Heart right ventricle (tissue), 16 donors: ENCODE measurements around the gene KDELR3. TPM values are rescaled to one million over a fixed set of nuclear protein-coding genes. Genes with fewer than 3 reads are reported as not detected.

Experiments used
- ATAC-seq, 8 donors: fragments of 200-7000 bp; cut with Tn5 transposase; one replicate each; pipeline ENCODE4 v1.9.1; 2020; ENCODE audit warnings: mild to moderate bottlenecking in 8 of 8, moderate library complexity in 8 of 8, moderate number of reproducible peaks in 1 of 8
- DNase-seq, 2 donors: peaks; one replicate each; pipeline ENCODE4 v3.0.0-alpha.2; 2020
- H3K27ac ChIP-seq, 10 donors: fragments of 200-600 bp; sonication (generic) in 2 of 10; one replicate each; pipeline versions ENCODE4 v1.5.0 to v1.8.0; 2020 to 2022; ENCODE audit warnings: mild to moderate bottlenecking in 3 of 10
- H3K27me3 ChIP-seq, 7 donors: fragments of 200-600 bp; one replicate each; pipeline ENCODE4 v1.8.0; 2021 to 2022; ENCODE audit warnings: mild to moderate bottlenecking in 2 of 7
- H3K36me3 ChIP-seq, 9 donors: fragments of 200-600 bp; sonication (generic) in 1 of 9; one replicate each; pipeline versions ENCODE4 v1.5.0 to v1.8.0; 2020 to 2022; ENCODE audit warnings: mild to moderate bottlenecking in 2 of 9
- H3K4me1 ChIP-seq, 9 donors: fragments of 200-600 bp; sonication (generic) in 1 of 9; one replicate each; pipeline versions ENCODE4 v1.5.0 to v1.8.0; 2020 to 2022; ENCODE audit warnings: mild to moderate bottlenecking in 4 of 9
- H3K4me3 ChIP-seq, 10 donors: fragments of 200-600 bp; sonication (generic) in 2 of 10; one replicate each; pipeline versions ENCODE4 v1.5.0 to v1.8.0; 2020 to 2022; ENCODE audit warnings: mild to moderate bottlenecking in 7 of 10, moderate library complexity in 2 of 10
- H3K9me3 ChIP-seq, 11 donors: fragments of 200-600 bp in 10 of 11; sonication (generic) in 2 of 11; one replicate each; pipeline versions ENCODE4 v1.5.0 to v1.8.0; 2013 to 2022; ENCODE audit warnings: mild to moderate bottlenecking in 2 of 11, control low read depth in 1 of 11, moderate library complexity in 1 of 11
- CTCF ChIP-seq, 9 donors: fragments of 200-600 bp; sonication (generic) in 2 of 9; IDR thresholded peaks; one replicate each; pipeline versions ENCODE4 v1.5.0 to v1.8.0; 2021 to 2022; ENCODE audit warnings: antibody characterized with exemption in 9 of 9, mild to moderate bottlenecking in 5 of 9, moderate library complexity in 1 of 9
- WGBS, 2 donors: extraction: QIAGEN DNeasy Blood & Tissue Kit; methylation state at CpG; one replicate each; pipeline ENCODE4 v1.1.7; 2013; ENCODE audit warnings: inconsistent platforms in 1 of 2; 5-methylcytosine and 5-hydroxymethylcytosine counted together
- intact Hi-C, 10 donors: fragments of 100-400 bp; cut with DNase I; formaldehyde crosslinking; loops; one replicate each; pipeline versions ENCODE4 v1.11.1 to v1.14.2; 2022
- polyA plus RNA-seq, 2 donors: library from polyadenylated mRNA; stranded (reverse); fragments of 200-250 nt; gene quantifications; one replicate each; pipeline ENCODE4 v1.2.3, GENCODE V29; 2013
- total RNA-seq, 10 donors: library from RNA; stranded (reverse); fragmentation: NEBNext Ultra II Directional in 3 of 10; extraction: Animal tissue kit (Norgen Biotek cat#: 25700) in 3 of 10; gene quantifications; one replicate each; pipeline versions ENCODE4 v1.2.1 to v1.2.4, GENCODE V29; 2021 to 2023
- donor health status: Arrhythmogenic right ventricular cardiomyopathy.
- donor health status: ischemic (EF 13 %, LVEDD 7.1; RV severe dilation, severe dysfunction).
- donor health status: healthy with polysubstance abuse.
- donor health status: DM: no; HTN: yes; CAD: no.
- donor health status: DM: no; HTN: no; CAD: no.
- donor health status: ischemic (EF 25% LVEDD 6.9; RV normal size, moderate dysfunction).
- donor health status: ischemic (EF 25% LVEDD 5.7; RV mildly dilated, moderate dysfunction).
- donor health status: healthy.
- donor health status: DM: yes; HTN: yes; CAD: no.
- donor health status: Ischemic cardiomyopathy.
- donor health status: ischemic (EF 35%, LVEDD 5.7; RV mildly dilated, moderate dysfunction).
- donor health status: nonischemic (EF 11% LVEDD 7.7; RV severe dilation, severe dysfunction).
- donor health status: DM: yes; HTN: yes; CAD: no.
- donor health status: PGD.
- donor health status: ischemic (EF 29% LVEDD 5.4; RV normal size, mild dysfunction).
- donor health status: nonischemic (EF 23%, LVEDD 6.1; RV moderate dilation, normal function).

KDELR3 gene
- total and polyA plus RNA-seq, 12 donors, result 3.4 to 12.9 (median 9.0) TPM

GRCh38 chr22:38523029-38523428 is 55.1 kb downstream of the KDELR3 start:
- H3K9me3 ChIP-seq, result no peaks in the 10 kb centered on the region
- no peak overlapping the region for H3K27ac ChIP-seq
- no peak for ATAC-seq
- H3K36me3 ChIP-seq, result no peaks in the 10 kb centered on the region
- no peak overlapping the region for H3K4me3 ChIP-seq
- 95 to 98% methylated on average over 3 of the region's 3 CpGs for WGBS, 2 donors
- intact Hi-C loops, result no loop called here
- peaks cover 0 to 61% (median 5%) of the 10 kb centered on the region in 7 donors for H3K27me3 ChIP-seq
- DNase-seq, result no peak
- no peak for TF ChIP-seq CTCF (IDR thresholded peaks at IDR 0.05)
- no peaks in the 10 kb centered on the region for H3K4me1 ChIP-seq

GRCh38 chr22:38523479-38523878 is 55.6 kb downstream of the KDELR3 start:
- peaks cover 0 to 65% (median 5%) of the 10 kb centered on the region in 7 donors for H3K27me3 ChIP-seq
- ATAC-seq (no peak), DNase-seq (no peak)
- H3K4me3 ChIP-seq, result no peak overlapping the region
- WGBS, 2 donors, result 91 to 94% methylated on average over 5 of the region's 5 CpGs
- H3K27ac ChIP-seq, result no peak overlapping the region
- H3K9me3 ChIP-seq, result no peaks in the 10 kb centered on the region
- no peak for TF ChIP-seq CTCF (IDR thresholded peaks at IDR 0.05)
- H3K36me3 ChIP-seq, result no peaks in the 10 kb centered on the region
- intact Hi-C loops, result no loop called here
- no peaks in the 10 kb centered on the region for H3K4me1 ChIP-seq

- ATAC-seq, result no peak
- WGBS, 2 donors, result 84 to 85% methylated on average over 3 of the region's 3 CpGs
- intact Hi-C loops, result no loop called here
Measured at GRCh38 chr22:38524429-38524828, 56.5 kb downstream of the KDELR3 start.

GRCh38 chr22:38531251-38531938 is 63.5 kb downstream of the KDELR3 start:
- ATAC-seq (no peak), DNase-seq (no peak)
- no peak for TF ChIP-seq CTCF (IDR thresholded peaks at IDR 0.05)
- Histone ChIP-seq H3K9me3 (no peaks in the 10 kb centered on the region), H3K27ac (no peak overlapping the region), H3K36me3 (no peaks in the 10 kb centered on the region), H3K4me1 (peaks cover 0 to 6% (median 0%) of the 10 kb centered on the region in 9 donors), H3K4me3 (no peak overlapping the region), H3K27me3 (peaks cover 0 to 70% (median 0%) of the 10 kb centered on the region in 7 donors)
- intact Hi-C loops, result no loop called here
- WGBS, 2 donors, result 90 to 93% methylated on average over 4 of the region's 4 CpGs

More at GRCh38 chr22:38524429-38524828, 56.5 kb downstream of the KDELR3 start:
- no peak for TF ChIP-seq CTCF (IDR thresholded peaks at IDR 0.05)
- Histone ChIP-seq H3K4me3 (no peak overlapping the region), H3K27ac (no peak overlapping the region), H3K9me3 (no peaks in the 10 kb centered on the region), H3K27me3 (peaks cover 0 to 75% (median 5%) of the 10 kb centered on the region in 7 donors), H3K4me1 (no peaks in the 10 kb centered on the region), H3K36me3 (no peaks in the 10 kb centered on the region)
- no peak for DNase-seq

Other genes with a start within 250 kb of the KDELR3 start
- gene TMEM184B, start 195.1 kb upstream of the KDELR3 start, total RNA-seq, result 10 to 100 TPM; 36.2 to 51.6 (median 46.1) TPM
- 10 to 100 TPM; 20.8 to 29.7 TPM for gene TMEM184B, start 195.1 kb upstream of the KDELR3 start, polyA plus RNA-seq
- 10 to 100 TPM; 64.1 to 88.1 (median 78.6) TPM for gene CSNK1E, start 150.7 kb upstream of the KDELR3 start, total RNA-seq
- gene CSNK1E, start 150.7 kb upstream of the KDELR3 start, polyA plus RNA-seq, result 10 to 100 TPM; 81.6 to 83.4 TPM
- gene KCNJ4, start 12.9 kb upstream of the KDELR3 start, total RNA-seq, result 10 to 100 TPM in 9 of 10 donors, 1 to 10 TPM in 1; 4.9 to 93.3 (median 43.9) TPM
- gene KCNJ4, start 12.9 kb upstream of the KDELR3 start, polyA plus RNA-seq, result 10 to 100 TPM in 1 of 2 donors, 1 to 10 TPM in 1; 7.6 to 19.5 TPM
- 100 to 1,000 TPM; 156 to 236 (median 169) TPM for gene DDX17, start 38.2 kb downstream of the KDELR3 start, total RNA-seq
- gene DDX17, start 38.2 kb downstream of the KDELR3 start, polyA plus RNA-seq, result 100 to 1,000 TPM in 1 of 2 donors, 10 to 100 TPM in 1; 76.2 to 241 TPM
- 1 to 10 TPM in 8 of 10 donors, under 1 TPM in 2; 0.40 to 3.2 (median 1.4) TPM for gene DMC1, start 102.1 kb downstream of the KDELR3 start, total RNA-seq
- under 1 TPM; 0.12 to 0.15 TPM for gene DMC1, start 102.1 kb downstream of the KDELR3 start, polyA plus RNA-seq
- gene FAM227A, start 188.3 kb downstream of the KDELR3 start, total RNA-seq, result under 1 TPM; 0.11 to 0.97 (median 0.46) TPM
- gene FAM227A, start 188.3 kb downstream of the KDELR3 start, polyA plus RNA-seq, result under 1 TPM; 0.19 to 0.66 TPM
- gene CBY1, start 188.5 kb downstream of the KDELR3 start, total RNA-seq, result 10 to 100 TPM; 33.8 to 51.0 (median 40.5) TPM
- gene CBY1, start 188.5 kb downstream of the KDELR3 start, polyA plus RNA-seq, result 10 to 100 TPM; 41.6 to 74.7 TPM
- 10 to 100 TPM; 55.7 to 86.2 (median 72.2) TPM for gene TOMM22, start 213.9 kb downstream of the KDELR3 start, total RNA-seq
- gene TOMM22, start 213.9 kb downstream of the KDELR3 start, polyA plus RNA-seq, result 10 to 100 TPM; 23.0 to 40.7 TPM
- 10 to 100 TPM; 13.7 to 37.3 (median 21.8) TPM for gene JOSD1, start 232.8 kb downstream of the KDELR3 start, total RNA-seq
- gene JOSD1, start 232.8 kb downstream of the KDELR3 start, polyA plus RNA-seq, result 10 to 100 TPM in 1 of 2 donors, 1 to 10 TPM in 1; 9.6 to 24.2 TPM
- 10 to 100 TPM; 23.0 to 53.2 (median 34.2) TPM for gene GTPBP1, start 237.8 kb downstream of the KDELR3 start, total RNA-seq
- gene GTPBP1, start 237.8 kb downstream of the KDELR3 start, polyA plus RNA-seq, result 10 to 100 TPM; 13.5 to 18.4 TPM